Measurements from ENCODE around the gene FLVCR2.
A peak's percentile ranks its signal among the peaks of the same experiment; 100 is the strongest.
"Not testable (repeated sequence)": the region's sequence is repeated elsewhere in the genome, so short reads cannot be mapped to it uniquely, and the experiment has no call there.

FLVCR2 gene

GRCh38 chr14:75662966-75663365 is 84.5 kb downstream of the FLVCR2 start:
- DNase-seq (ENCODE audit: low spot score) = no peak

GRCh38 chr14:75667099-75667765 is 88.8 kb downstream of the FLVCR2 start:
- no peak for DNase-seq (ENCODE audit: low spot score)

GRCh38 chr14:75672605-75673192 is 94.3 kb downstream of the FLVCR2 start:
- DNase-seq (ENCODE audit: low spot score) = peak; percentile 39

- DNase-seq (ENCODE audit: low spot score) = peak; percentile 71
These were observed 95.1 kb downstream of the FLVCR2 start for GRCh38 chr14:75673345-75674035.

- no peak for DNase-seq (ENCODE audit: low spot score)
These were observed 97.0 kb downstream of the FLVCR2 start for GRCh38 chr14:75675265-75675960.

GRCh38 chr14:75685910-75686309 is 107.5 kb downstream of the FLVCR2 start:
- no peak for DNase-seq (ENCODE audit: low spot score)

- DNase-seq (ENCODE audit: low spot score) = no peak
These were observed 110.6 kb downstream of the FLVCR2 start for GRCh38 chr14:75689012-75689411.

GRCh38 chr14:75690010-75690409 is 111.6 kb downstream of the FLVCR2 start:
- DNase-seq (ENCODE audit: low spot score) = no peak

GRCh38 chr14:75695025-75695424 is 116.6 kb downstream of the FLVCR2 start:
- DNase-seq (ENCODE audit: low spot score) = not testable (repeated sequence)

- no peak for DNase-seq (ENCODE audit: low spot score)
These were observed 119.0 kb downstream of the FLVCR2 start for GRCh38 chr14:75697386-75697785.
